Spleen (tissue), 7 donors: ENCODE data around the gene OSM.

Experiments
- CTCF ChIP-seq, 11 experiments: fragments of 200-600 bp in 7 of 11; fragments of 450-650 bp in 4 of 11; sonication (generic) in 4 of 11; IDR thresholded peaks in 8 of 11; conservative IDR thresholded peaks in 3 of 11; 1 replicate in 7 of 11; 2 replicates in 4 of 11; pipeline versions ENCODE4 v1.4.0 to v1.8.0; 2016 to 2021; ENCODE audit warnings: antibody characterized with exemption in 11 of 11, inconsistent platforms in 4 of 11, mild to moderate bottlenecking in 1 of 11
- POLR2AphosphoS5 ChIP-seq, 3 donors: sonication (generic); formaldehyde crosslinking; IDR thresholded peaks; one replicate each; pipeline ENCODE4 v1.5.1; 2017; ENCODE audit warnings: antibody characterized with exemption in 3 of 3
- donor health status: DM: no; HTN: no; CAD: no; lungs with moderate emphysema.
- donor health status: DM: no; HTN: no; CAD: no.
- donor health status: DM: no; HTN: no; CAD: no.

- TF ChIP-seq CTCF (IDR thresholded peaks at IDR 0.05 in 8 of 11, conservative IDR thresholded peaks at IDR 0.05 in 3 of 11), result no peak
- no peak for TF ChIP-seq POLR2AphosphoS5 (IDR thresholded peaks at IDR 0.05)
Measured at GRCh38 chr22:30230787-30231461, 35.7 kb downstream of the OSM start.
